GM18907 (cell line): ENCODE results near the gene AP3M1.

ENCODE experiments used
- ATAC-seq: cut with Tn5 transposase; IDR thresholded peaks from one replicate; pipeline ENCODE4 v1.9.1; 2021; ENCODE audit warnings: mild to moderate bottlenecking, moderate library complexity; ENCODE audit not compliant: unreplicated experiment

The AP3M1 gene

GRCh38 chr10:74117738-74118137, 32.9 kb downstream of the AP3M1 start:
- ATAC-seq, result no peak

DNA sequence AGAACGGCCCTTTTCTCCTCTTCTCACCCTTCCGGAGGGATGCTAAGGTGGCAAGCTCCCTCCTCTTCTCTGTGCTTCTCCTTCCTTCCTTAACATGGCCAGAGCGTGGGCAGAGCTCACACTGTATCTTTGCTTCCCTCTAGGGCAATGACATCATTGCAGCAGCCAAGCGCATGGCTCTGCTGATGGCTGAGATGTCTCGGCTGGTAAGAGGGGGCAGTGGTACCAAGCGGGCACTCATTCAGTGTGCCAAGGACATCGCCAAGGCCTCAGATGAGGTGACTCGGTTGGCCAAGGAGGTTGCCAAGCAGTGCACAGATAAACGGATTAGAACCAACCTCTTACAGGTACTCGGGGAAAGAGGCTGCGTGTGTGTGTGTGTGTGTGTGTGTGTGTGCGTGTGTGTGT, 36.6 kb downstream of the AP3M1 start:
- ATAC-seq, result no peak

- ATAC-seq, result no peak
Observed at GRCh38 chr10:74113546-74113945, 37.1 kb downstream of the AP3M1 start.

DNA sequence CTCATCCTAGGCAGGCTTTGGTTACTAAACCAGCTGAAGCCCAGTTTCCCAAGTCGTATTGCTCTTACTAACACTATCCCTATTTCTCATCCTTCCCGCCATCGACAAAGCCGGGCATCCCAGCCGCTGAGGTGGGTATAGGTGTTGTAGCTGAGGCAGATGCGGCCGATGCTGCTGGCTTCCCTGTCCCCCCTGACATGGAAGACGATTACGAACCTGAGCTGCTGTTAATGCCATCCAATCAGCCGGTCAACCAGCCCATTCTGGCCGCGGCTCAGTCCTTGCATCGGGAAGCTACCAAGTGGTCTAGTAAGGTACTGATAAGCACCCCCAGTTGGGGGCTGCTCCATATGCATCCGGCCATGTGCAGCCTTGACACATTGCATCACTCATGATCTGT, 38.8 kb downstream of the AP3M1 start:
- ATAC-seq, result no peak

- no peak for ATAC-seq
Observed at GRCh38 chr10:74110120-74110519, 40.5 kb downstream of the AP3M1 start.

GRCh38 chr10:74109452-74109851, 41.2 kb downstream of the AP3M1 start:
- ATAC-seq, result no peak

DNA sequence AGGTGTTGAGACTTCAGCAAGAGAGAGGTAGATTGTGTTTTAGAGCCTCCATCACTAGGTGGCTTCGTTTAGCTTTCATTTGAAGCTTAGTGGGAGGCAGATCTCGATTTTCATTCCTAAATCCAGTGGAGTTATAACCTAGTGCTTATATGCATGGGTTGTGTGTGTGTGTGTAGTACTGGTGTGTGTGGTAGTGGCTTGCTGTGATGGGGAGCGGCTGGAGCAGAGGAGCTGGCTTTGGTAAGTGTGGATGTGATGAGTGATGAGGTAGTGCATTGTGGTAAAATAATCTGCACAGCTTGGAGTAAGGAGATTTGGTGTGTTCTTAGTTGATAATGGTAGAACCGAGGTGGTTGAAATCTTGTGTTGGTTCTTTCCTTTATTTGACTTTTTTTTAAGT, 43.2 kb downstream of the AP3M1 start:
- ATAC-seq, result no peak

- no peak for ATAC-seq
Observed at GRCh38 chr10:74104996-74105395, 45.6 kb downstream of the AP3M1 start.

GRCh38 chr10:74104480-74104879, 46.1 kb downstream of the AP3M1 start:
- ATAC-seq, result no peak

DNA sequence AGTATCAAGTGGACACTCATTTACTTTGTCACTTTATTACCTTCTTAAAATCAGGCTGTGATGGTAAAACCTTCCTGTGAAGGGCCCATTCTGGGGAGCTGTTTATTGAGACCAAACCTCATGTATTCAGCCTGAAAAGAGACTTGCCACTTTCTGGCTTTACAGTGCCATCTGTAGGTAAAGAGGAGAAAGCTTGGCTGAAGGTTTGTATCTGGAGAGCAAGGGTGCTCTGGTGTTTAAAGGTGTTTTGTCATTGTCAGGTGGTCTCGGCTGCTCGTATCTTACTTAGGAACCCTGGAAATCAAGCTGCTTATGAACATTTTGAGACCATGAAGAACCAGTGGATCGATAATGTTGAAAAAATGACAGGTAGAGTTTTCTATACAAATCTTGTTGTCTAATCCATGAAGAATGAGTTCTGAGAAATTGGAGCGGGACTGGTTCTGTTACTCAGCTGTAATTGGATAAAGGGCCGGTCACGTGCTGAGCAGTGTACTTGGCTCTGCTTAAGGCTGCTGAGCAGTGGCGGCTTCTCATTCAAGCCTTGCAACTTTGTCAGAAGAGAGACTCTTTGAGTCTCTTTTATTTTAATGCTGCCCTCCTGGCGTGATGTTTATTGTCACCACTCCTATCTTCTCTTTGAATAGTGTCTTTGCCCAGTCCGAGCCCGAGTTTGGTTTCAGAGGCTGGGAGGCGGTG, 46.9 kb downstream of the AP3M1 start:
- ATAC-seq, result no peak

DNA sequence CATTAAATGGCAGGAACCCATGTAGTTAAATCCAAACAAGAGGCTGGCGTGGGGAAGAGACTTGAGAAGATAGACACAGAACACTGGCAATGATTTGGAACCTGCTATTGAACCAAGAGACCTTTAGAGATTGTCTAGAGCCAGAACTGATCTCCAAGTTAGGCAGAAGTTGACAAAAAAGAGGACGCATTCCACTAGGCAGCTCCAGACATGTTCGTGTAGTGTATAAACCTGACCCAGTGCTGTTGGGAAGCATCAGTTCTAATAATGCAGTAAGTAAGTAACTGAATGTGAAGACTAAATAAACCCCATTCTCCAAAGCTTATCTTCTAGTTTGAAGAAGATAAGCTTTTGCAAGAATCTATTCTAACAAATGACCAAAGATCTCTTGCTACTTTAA, 50.8 kb downstream of the AP3M1 start:
- ATAC-seq, result no peak

DNA sequence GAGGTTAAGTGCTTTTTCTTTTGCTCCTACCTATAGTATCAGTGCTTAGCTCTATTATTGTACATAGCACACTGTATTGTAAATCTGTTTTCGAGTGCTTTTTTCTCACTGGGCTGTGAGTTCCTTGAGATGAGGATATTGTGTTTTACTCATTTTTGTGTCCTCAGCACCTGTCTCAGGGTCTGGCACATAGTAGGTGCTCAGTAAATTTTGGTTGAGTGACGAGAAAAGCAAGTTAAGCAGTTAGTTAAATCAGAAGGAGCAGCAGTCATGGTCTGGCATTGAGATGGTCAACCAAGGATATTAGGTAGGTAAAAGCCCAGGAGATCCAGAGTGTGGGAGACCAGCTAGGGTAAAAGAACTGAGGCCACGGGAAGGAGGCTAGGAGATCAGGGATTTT, 51.2 kb downstream of the AP3M1 start:
- ATAC-seq, result no peak

- no peak for ATAC-seq
Observed at GRCh38 chr10:74097776-74098175, 52.9 kb downstream of the AP3M1 start.

DNA sequence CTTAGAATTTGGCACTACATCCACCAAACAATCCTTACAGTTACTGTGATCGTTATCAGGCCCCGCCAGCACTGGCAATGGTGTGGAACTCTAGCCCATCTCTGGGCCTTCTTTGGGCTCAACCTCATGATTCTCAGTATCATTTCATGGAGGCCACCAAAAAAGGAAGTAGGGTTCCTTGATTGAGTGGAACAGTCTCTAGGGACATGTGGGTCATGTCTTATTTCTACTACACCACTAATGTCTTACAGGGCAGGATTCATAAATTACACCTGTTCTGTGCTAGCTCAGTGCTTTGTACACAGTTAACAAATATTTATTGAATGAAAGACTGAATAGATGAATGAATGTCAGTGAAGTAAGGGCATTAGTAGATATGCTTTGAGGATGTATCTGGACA, 53.9 kb downstream of the AP3M1 start:
- peak; percentile 88 for ATAC-seq

GRCh38 chr10:74094231-74094630, 56.4 kb downstream of the AP3M1 start:
- ATAC-seq, result no peak

DNA sequence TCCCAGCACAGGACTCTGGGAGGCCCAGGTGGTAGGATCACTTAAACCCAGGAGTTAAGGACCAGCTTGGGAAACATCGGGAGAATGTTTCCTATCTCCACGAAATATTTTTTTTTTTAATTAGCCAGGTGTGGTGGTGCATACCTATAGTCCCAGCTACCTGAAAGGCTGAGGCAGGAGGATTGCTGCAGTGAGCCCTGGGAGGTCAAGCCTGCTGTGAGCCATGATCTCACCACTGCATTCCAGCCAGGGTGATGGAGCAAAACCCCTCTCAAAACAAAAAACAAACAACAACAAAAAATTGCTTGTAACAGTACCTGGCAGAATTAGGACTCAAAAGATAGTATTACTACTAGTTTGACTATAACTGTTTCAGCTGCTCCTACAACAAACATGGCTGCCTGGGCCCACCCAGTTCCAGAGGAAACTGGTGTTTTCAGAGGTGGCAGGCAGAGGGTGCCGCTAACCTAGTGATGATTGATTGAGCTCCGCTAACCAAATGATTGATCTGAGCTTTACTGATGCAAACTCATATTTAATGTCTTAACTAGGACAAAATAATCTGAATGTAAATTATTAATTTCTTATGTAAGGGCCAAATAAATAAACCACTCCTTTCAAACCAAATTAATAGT, 57.0 kb downstream of the AP3M1 start:
- no peak for ATAC-seq

GRCh38 chr10:74092372-74092771, 58.3 kb downstream of the AP3M1 start:
- no peak for ATAC-seq

DNA sequence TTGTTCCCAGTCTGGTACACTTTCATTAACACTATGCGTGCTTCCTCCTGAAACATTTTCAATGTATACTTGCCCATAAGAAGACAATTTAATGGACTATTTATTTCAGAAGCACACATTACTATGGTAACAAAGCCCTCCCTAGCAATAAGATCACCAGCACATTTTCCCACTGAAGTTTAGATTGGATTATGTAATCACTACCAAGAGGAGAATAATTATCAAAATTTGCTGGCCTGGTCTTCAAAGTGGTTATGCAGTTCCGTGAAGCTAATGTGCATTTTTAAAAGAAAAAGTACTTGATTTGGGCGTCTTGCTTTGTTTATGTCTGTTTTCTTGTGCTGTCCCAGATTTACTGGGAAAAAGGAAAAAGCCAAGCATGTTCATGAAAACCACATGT, 61.9 kb downstream of the AP3M1 start:
- ATAC-seq, result no peak

DNA sequence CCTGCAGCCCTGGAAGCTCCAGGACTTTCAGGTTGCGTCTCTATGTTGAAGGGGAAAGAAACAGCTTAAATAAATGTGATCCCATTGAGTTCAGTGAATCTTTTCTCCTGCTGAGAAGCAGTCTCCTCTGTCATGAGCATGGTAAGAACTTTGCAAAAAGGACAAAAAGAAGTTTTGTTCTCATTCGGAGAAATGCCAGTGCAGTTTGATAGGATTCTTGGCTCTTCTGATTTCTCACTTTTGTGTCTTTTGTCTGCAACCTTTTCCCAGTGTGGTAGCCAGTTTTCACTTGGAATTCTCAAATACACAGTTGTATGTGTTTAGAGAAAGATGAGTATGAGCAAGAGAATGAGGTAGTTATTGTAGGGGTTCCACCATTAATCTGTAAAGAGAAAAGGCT, 64.3 kb downstream of the AP3M1 start:
- ATAC-seq, result no peak

GRCh38 chr10:74084955-74085354, 65.7 kb downstream of the AP3M1 start:
- peak; percentile 70 for ATAC-seq

- no peak for ATAC-seq
Observed at GRCh38 chr10:74083304-74083703, 67.3 kb downstream of the AP3M1 start.

DNA sequence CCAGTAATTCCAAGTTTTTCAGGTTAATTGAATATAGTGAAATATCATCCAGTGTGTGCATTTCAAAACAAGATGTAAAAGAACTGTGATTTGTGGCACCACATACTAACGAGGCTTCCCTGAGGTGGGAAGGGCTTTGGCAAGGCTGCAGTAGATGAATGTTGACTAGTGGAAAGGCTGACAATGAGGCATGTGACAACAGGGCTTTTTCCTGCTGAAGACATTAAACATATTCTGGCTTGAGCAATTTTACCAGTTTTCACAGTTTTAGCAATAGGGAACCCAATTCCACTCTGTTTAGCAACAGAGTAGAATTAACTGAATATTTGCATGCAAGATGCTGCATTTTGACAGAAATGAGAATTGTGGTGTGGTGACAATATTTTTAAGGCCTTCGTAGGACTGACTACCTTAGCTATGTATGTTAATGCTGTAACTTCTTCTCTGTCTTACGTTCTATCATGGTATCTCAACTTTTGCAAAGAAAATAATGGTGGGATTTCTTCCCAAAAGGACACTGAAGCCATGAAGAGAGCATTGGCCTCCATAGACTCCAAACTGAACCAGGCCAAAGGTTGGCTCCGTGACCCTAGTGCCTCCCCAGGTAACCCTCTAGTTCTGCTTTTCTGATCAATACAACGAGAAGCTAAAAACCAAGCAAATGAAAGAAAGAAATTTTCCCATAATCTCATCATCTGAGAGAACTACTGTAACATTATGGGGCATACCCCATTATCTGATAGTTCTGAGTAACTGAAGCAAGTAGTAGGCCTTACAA, 68.5 kb downstream of the AP3M1 start:
- no peak for ATAC-seq
